PFSK-1 (cell line): ENCODE results near the gene C15orf40.

Source experiments
- REST ChIP-seq, 2 experiments: IDR thresholded peaks; 2 replicates each; pipeline versions ENCODE4 v1.6.1 to v1.8.0; 2011 to 2012; ENCODE audit warnings: low read depth in 2 of 2, low read length in 2 of 2, control low read depth in 1 of 2, inconsistent platforms in 1 of 2, mild to moderate bottlenecking in 1 of 2, moderate library complexity in 1 of 2; ENCODE audit not compliant: insufficient read depth in 1 of 2
- TAF1 ChIP-seq: IDR thresholded peaks from 2 replicates; pipeline ENCODE4 v1.6.1; 2012; ENCODE audit warnings: low read length, control low read depth, borderline replicate concordance; ENCODE audit not compliant: insufficient read depth

GRCh38 chr15:83030021-83030420, 18.6 kb upstream of the C15orf40 start:
- TF ChIP-seq REST (IDR thresholded peaks at IDR 0.05; ENCODE audit: insufficient read depth in 1 of 2, low read depth in 2 of 2, low read length in 2 of 2) (no peak), TAF1 (no peak)
